ACC112 (cell line): ENCODE measurements around the gene KDF1.

Experiments used
- H2AFZ ChIP-seq: fragments of 200-600 bp; sonication (generic); one replicate; pipeline ENCODE4 v1.6.0; 2017; ENCODE audit warnings: antibody characterized with exemption, low read length; ENCODE audit not compliant: unreplicated experiment
- H3K27ac ChIP-seq: fragments of 200-600 bp; sonication (generic); 2 replicates; pipeline ENCODE4 v1.5.1; 2014; ENCODE audit warnings: low read depth, mild to moderate bottlenecking, antibody characterized with exemption, low read length, moderate library complexity
- H3K27me3 ChIP-seq: fragments of 200-600 bp; sonication (generic); 2 replicates; pipeline ENCODE4 v1.6.1; 2014; ENCODE audit warnings: mild to moderate bottlenecking, antibody characterized with exemption, low read length, moderate library complexity, mixed read lengths; ENCODE audit not compliant: insufficient read depth
- H3K36me3 ChIP-seq: fragments of 200-600 bp; sonication (generic); 2 replicates; pipeline ENCODE4 v1.6.1; 2016; ENCODE audit warnings: mild to moderate bottlenecking, antibody characterized with exemption, low read length, moderate library complexity, mixed read lengths; ENCODE audit not compliant: insufficient read depth
- H3K4me1 ChIP-seq: fragments of 200-600 bp; sonication (generic); one replicate; pipeline ENCODE4 v1.6.1; 2016; ENCODE audit warnings: low read length, mixed read lengths; ENCODE audit not compliant: insufficient read depth, unreplicated experiment, control insufficient read depth
- H3K4me3 ChIP-seq: fragments of 200-600 bp; sonication (generic); 2 replicates; pipeline ENCODE4 v1.5.1; 2014; ENCODE audit warnings: mild to moderate bottlenecking, low read depth, low read length
- H3K79me2 ChIP-seq: fragments of 200-600 bp; sonication (generic); one replicate; pipeline ENCODE4 v1.6.0; 2016; ENCODE audit warnings: low read length; ENCODE audit not compliant: control insufficient read depth, unreplicated experiment, insufficient read depth

KDF1 gene

DNA sequence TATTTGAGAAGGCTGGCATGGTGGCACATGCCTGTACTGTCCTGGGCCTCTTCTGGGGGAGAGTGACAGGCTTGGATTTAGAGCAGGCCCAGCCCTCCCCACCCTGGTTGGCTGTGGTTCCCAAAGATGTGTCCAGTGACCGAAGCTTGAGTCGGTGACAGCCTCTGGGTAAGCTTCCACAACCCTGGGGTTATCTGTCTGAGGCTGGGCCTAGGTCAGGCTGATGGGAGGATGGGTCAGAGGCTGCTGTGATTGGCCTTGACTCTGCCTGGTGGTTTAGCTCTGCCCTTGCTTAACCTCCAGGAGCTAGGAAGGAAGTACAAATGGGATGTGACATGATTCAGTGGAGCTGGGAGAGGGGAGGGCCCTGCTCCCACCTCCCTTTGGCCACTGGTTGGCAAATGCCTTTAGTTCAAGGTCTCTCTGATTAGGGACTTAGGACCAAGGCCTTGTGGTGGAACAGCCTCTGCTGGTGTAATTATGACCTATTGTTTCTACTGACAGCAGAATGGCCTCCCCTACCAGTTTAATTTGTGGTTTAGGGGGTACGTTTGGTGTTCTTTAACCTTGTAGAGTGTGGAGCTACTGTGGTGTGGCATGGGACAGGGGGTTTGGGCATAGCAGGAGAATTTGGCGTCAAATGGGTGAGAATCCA is 22.1 kb downstream of the KDF1 start:
- Histone ChIP-seq H3K79me2 (peaks cover 35% of the 10 kb centered on the region), H3K4me3 (no peak overlapping the region), H3K36me3 (peaks cover 14% of the 10 kb centered on the region; the same call in 1 of the 2 replicates), H2AFZ (no peak overlapping the region), H3K4me1 (peaks cover 14% of the 10 kb centered on the region), H3K27ac (no peak overlapping the region), H3K27me3 (no peaks in the 10 kb centered on the region)

DNA sequence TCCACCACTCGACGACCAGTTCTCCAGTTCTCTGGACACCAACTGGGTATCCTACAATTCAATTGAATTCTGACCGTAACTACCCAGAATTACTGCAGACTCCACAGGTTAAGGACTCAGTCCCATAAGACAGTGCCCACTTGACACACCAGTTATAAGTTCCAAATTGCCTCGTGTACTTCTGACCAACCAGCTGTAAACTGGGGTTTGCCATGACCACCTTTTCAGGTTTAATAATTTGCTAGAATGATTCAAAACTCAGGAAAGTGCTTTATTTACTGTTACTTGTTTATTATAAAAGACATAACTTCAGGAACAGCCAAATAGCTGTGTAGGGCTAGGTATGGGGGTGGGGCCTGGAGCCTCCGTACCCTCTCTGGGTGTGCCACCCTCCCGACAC is 23.4 kb downstream of the KDF1 start:
- Histone ChIP-seq H3K79me2 (peaks cover 42% of the 10 kb centered on the region), H2AFZ (no peak overlapping the region), H3K4me1 (peaks cover 14% of the 10 kb centered on the region), H3K27me3 (no peaks in the 10 kb centered on the region), H3K4me3 (no peak overlapping the region), H3K27ac (no peak overlapping the region), H3K36me3 (peaks cover 9% of the 10 kb centered on the region; the same call in 1 of the 2 replicates)

GRCh38 chr1:26932531-26932930 is 27.7 kb downstream of the KDF1 start:
- Histone ChIP-seq H3K4me1 (no peaks in the 10 kb centered on the region), H3K79me2 (peaks cover 39% of the 10 kb centered on the region), H2AFZ (no peak overlapping the region), H3K36me3 (peaks cover 24% of the 10 kb centered on the region), H3K4me3 (no peak overlapping the region), H3K27ac (no peak overlapping the region), H3K27me3 (no peaks in the 10 kb centered on the region)

GRCh38 chr1:26923711-26924110 is 36.6 kb downstream of the KDF1 start:
- H3K4me3 ChIP-seq, result peak overlapping the region; percentile 27; the same call in 1 of the 2 replicates
- H3K36me3 ChIP-seq, result peaks cover 24% of the 10 kb centered on the region
- peaks cover 15% of the 10 kb centered on the region for H3K4me1 ChIP-seq
- no peak overlapping the region for H2AFZ ChIP-seq
- H3K79me2 ChIP-seq, result peaks cover 52% of the 10 kb centered on the region
- no peaks in the 10 kb centered on the region for H3K27me3 ChIP-seq
- H3K27ac ChIP-seq, result no peak overlapping the region

GRCh38 chr1:26922901-26923300 is 37.4 kb downstream of the KDF1 start:
- Histone ChIP-seq H3K27ac (0 out of 2 replicates have a peak overlapping the region, but pooled peaks have one; percentile 69), H3K79me2 (peaks cover 44% of the 10 kb centered on the region)

DNA sequence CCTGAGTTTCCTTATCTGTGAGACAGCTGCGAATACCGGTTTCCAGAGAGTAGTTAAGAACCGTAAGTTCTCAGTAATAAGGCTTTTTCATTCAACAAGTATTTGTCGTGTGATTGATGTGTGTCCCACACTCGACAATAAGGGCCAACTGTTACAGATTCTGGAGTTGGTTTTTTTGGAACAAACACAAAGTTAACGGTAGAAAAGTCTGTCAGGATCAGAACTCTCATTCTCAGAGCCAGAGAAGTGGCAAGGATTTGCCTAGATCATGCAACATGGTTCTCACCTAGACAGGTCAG is 37.9 kb downstream of the KDF1 start:
- Histone ChIP-seq H3K4me1 (peaks cover 15% of the 10 kb centered on the region), H3K27ac (peak overlapping the region; percentile 69), H3K36me3 (peaks cover 15% of the 10 kb centered on the region), H3K27me3 (no peaks in the 10 kb centered on the region), H3K79me2 (peaks cover 40% of the 10 kb centered on the region), H3K4me3 (peak overlapping the region; percentile 84), H2AFZ (no peak overlapping the region)

More at GRCh38 chr1:26922901-26923300, 37.4 kb downstream of the KDF1 start:
- peaks cover 15% of the 10 kb centered on the region for H3K4me1 ChIP-seq
- peak overlapping the region; percentile 84 for H3K4me3 ChIP-seq
- no peaks in the 10 kb centered on the region for H3K27me3 ChIP-seq
- H3K36me3 ChIP-seq, result peaks cover 16% of the 10 kb centered on the region
- H2AFZ ChIP-seq, result no peak overlapping the region

DNA sequence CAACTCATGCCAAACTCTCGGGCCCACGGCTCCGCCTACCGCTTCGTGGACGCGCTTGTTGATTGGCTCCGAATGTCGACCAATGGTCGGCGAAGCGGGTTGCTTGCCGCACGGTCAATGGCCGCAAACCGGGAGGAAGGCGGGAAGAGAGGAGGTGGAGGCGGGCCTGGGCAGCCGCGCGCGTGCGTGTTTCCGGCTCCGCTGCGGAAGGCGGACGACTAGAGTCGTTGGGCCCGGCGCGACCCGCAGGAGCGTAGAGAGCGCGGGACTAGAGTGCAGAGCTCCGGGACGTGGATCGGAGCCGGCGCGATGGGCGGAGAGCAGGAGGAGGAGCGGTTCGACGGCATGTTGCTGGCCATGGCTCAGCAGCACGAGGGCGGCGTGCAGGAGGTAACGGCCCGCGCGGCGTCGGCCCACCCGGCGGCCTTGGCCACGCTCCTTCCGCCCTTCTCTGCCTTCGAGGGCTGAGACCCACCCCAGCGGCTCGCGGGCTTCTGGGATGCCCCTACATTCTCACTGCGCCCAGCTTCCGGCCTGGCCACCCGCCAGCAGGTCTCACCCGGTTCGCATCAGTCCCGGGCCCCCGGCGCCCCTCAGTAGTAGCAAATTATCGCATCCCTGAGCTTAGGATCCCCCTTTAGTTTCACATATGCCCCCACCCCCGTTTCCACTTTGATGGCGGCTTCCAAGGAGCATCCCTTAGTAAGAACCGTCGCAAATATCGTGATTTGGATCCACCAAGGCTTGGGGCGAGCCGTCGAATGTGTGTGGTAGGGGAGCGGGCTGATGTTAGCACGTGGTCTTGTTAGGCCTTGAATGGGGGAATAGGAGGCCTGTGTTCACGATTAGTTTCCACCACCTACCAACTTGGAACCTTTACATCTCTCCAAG is 38.5 kb downstream of the KDF1 start, which contains the start of gene NUDC:
Gene NUDC (plus strand): TSS at position 204 of the 891 bp plus-strand sequence. CDS start 106 bp downstream, at position 310.
- peak within 1 kb of the TSS; percentile 84 for H3K4me3 ChIP-seq
- H3K4me1 ChIP-seq, result peaks cover 15% of the 10 kb centered on the region
- H2AFZ ChIP-seq, result peak within 1 kb of the TSS; percentile 71
- peak within 1 kb of the TSS; percentile 69 for H3K27ac ChIP-seq
- peaks cover 15% of the 10 kb centered on the region for H3K36me3 ChIP-seq
- no peaks in the 10 kb centered on the region for H3K27me3 ChIP-seq
- H3K79me2 ChIP-seq, result peaks cover 36% of the 10 kb centered on the region

DNA sequence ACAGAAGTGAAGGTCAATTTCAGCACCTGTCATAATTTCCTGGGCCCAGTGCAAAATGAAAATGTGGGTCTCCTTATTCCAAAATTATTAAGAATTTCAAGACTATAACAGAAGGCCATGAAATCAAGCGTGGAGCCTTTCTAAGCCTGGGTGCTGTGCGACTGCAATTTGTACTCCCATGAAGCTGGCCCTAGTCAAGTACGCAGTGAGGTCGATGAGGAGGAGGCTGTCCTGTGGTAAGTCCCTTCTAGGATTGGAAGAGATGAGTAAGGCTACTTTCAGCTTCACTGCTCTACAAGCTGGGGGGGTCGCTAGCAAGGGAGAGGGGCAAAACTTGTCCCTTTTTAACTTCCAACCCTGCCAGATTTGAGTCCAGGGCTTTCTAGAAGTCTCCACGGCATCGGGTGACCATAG is 39.1 kb downstream of the KDF1 start:
- H3K4me3 ChIP-seq, result peak overlapping the region; percentile 84

GRCh38 chr1:26915204-26915842 is 44.9 kb downstream of the KDF1 start:
- H3K36me3 ChIP-seq, result no peaks in the 10 kb centered on the region
- H3K4me3 ChIP-seq, result no peak overlapping the region
- no peaks in the 10 kb centered on the region for H3K4me1 ChIP-seq
- no peak overlapping the region for H3K27ac ChIP-seq
- no peaks in the 10 kb centered on the region for H3K79me2 ChIP-seq
- H3K27me3 ChIP-seq, result no peaks in the 10 kb centered on the region
- no peak overlapping the region for H2AFZ ChIP-seq

More for the DNA sequence above, 39.1 kb downstream of the KDF1 start:
- no peaks in the 10 kb centered on the region for H3K27me3 ChIP-seq
- peaks cover 10% of the 10 kb centered on the region for H3K36me3 ChIP-seq
- H2AFZ ChIP-seq, result peak overlapping the region; percentile 71
- H3K4me1 ChIP-seq, result peaks cover 15% of the 10 kb centered on the region
- peaks cover 31% of the 10 kb centered on the region for H3K79me2 ChIP-seq
- peak overlapping the region; percentile 40 for H3K27ac ChIP-seq

- H3K27me3 ChIP-seq, result no peaks in the 10 kb centered on the region
- no peaks in the 10 kb centered on the region for H3K4me1 ChIP-seq
- no peak within 1 kb of the TSS for H2AFZ ChIP-seq
- no peak within 1 kb of the TSS for H3K4me3 ChIP-seq
- H3K79me2 ChIP-seq, result no peaks in the 10 kb centered on the region
- no peaks in the 10 kb centered on the region for H3K36me3 ChIP-seq
- no peak within 1 kb of the TSS for H3K27ac ChIP-seq
Measured at GRCh38 chr1:26913754-26914619, 46.3 kb downstream of the KDF1 start, which contains the start of gene NR0B2. TSS of gene NR0B2 (minus strand) at chr1:26913975. CDS start at chr1:26913940, 35 bp downstream.
